ENCODE measurements around the gene NLRP1. TPM values are rescaled to one million over a fixed set of nuclear protein-coding genes. Genes with fewer than 3 reads are reported as not detected.

NLRP1 gene
- 7.7 TPM for polyA plus RNA-seq (2012; ENCODE audit: insufficient read length, low read depth)

DNA sequence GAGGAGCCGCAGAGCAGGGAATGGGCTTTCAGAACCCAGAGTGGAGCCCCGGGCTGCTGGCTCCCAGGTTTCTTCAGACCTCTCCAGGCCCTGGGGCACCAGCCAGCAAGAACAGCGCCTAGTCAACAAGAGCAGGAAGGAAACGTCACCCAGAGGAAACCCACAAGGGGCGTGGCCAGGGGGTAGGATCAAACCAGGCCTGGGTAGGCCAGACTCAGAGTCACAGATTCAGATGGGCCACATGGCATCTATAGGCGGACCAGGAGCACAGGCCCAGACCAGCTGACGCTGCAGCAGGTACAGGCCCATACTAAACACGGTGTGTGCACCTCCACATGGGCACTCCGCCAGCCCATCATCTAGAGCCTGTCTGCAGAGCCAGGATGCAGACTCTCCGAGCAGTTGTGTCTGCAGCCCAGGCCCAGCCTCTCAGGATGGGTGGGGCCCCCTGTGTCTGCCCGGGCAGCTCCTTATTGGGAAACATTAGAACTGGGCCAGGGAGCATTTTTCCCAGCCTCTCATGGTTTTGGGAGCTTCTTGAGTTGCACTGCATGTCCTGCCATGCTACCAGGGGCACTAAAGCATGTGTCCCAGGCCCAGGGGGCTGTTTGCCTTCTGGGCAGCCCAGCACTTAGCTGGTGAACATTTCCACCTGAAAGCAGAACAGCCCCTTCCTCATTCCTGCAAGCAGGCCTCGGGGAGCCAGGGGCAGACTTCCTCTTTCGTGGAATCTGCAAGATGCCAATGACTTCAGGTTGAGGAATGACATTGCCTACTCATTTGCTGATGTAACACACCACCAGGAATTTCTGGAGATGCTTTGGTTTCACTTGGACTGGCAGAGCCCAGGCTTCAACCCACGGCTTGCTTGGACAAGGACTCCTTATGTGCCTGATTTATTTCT, at the start of gene NLRP1:
Gene NLRP1 (minus strand): TSS at position 127 of the 904 bp plus-strand sequence. CDS start 552 bp downstream, outside the sequence.
- TF ChIP-seq SIN3A (IDR thresholded peaks at IDR 0.05; ENCODE audit: borderline replicate concordance, insufficient read depth, low read length) = no peak
- TF ChIP-seq TAF1 (IDR thresholded peaks at IDR 0.05; ENCODE audit: borderline replicate concordance, insufficient read depth, low read length) = no peak
- TF ChIP-seq REST (IDR thresholded peaks at IDR 0.05; ENCODE audit: insufficient read depth in 1 of 2, low read depth in 2 of 2, low read length in 2 of 2) = no peak
- no peak for TF ChIP-seq POLR2AphosphoS5 (IDR thresholded peaks at IDR 0.05; ENCODE audit: low read depth, low read length)
- TF ChIP-seq FOXP2 (optimal IDR thresholded peaks at IDR 0.05; ENCODE audit: borderline replicate concordance, extremely low read depth, extremely low read length, insufficient read depth) = peak; percentile 93

DNA sequence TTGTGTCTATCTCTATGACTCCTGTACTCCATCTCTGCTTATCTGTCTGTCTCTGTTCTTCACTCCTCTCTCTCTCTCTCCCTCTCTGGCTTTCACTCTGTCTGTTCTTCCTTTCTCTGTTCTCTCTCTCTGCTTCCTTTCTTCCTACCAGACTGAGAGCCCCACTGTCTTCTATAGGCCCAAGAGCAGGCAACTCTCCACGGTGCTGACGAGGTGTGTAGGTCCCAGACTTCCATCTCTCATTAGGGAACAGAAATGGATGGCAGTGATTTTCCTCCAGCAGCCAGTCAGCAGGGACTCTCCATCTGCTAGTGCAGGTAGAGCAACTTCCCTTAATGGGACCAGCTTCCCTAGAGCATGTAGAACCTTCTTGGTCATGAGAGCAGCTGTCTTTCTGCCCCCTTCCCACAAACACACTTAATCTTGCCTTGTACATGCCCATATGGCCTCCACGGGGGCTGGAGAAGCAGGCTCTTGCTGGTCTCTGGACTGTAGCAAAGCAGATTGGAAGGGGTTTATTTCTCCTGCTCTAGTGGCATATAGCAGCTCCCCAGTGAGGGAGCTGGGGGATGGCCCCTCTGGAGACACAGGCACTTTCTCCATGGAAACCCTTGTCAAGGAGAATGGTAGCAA, 47.8 kb upstream of the NLRP1 start:
- TF ChIP-seq REST (IDR thresholded peaks at IDR 0.05; ENCODE audit: insufficient read depth in 1 of 2, low read depth in 2 of 2, low read length in 2 of 2) = peak; percentile 76 to 89
- TF ChIP-seq TAF1 (IDR thresholded peaks at IDR 0.05; ENCODE audit: borderline replicate concordance, insufficient read depth, low read length) = no peak
- TF ChIP-seq SIN3A (IDR thresholded peaks at IDR 0.05; ENCODE audit: borderline replicate concordance, insufficient read depth, low read length) = no peak

- no peak for TF ChIP-seq POLR2AphosphoS5 (IDR thresholded peaks at IDR 0.05; ENCODE audit: low read depth, low read length)
- no peak for TF ChIP-seq TAF1 (IDR thresholded peaks at IDR 0.05; ENCODE audit: borderline replicate concordance, insufficient read depth, low read length)
- no peak for TF ChIP-seq REST (IDR thresholded peaks at IDR 0.05; ENCODE audit: insufficient read depth in 1 of 2, low read depth in 2 of 2, low read length in 2 of 2)
- TF ChIP-seq SIN3A (IDR thresholded peaks at IDR 0.05; ENCODE audit: borderline replicate concordance, insufficient read depth, low read length) = no peak
- TF ChIP-seq FOXP2 (optimal IDR thresholded peaks at IDR 0.05; ENCODE audit: borderline replicate concordance, extremely low read depth, extremely low read length, insufficient read depth) = no peak
Measured at GRCh38 chr17:5630434-5630833, 46.1 kb upstream of the NLRP1 start.

GRCh38 chr17:5629128-5629527, 44.8 kb upstream of the NLRP1 start:
- TF ChIP-seq TAF1 (IDR thresholded peaks at IDR 0.05; ENCODE audit: borderline replicate concordance, insufficient read depth, low read length) (no peak), FOXP2 (optimal IDR thresholded peaks at IDR 0.05; ENCODE audit: borderline replicate concordance, extremely low read depth, extremely low read length, insufficient read depth) (no peak), POLR2AphosphoS5 (IDR thresholded peaks at IDR 0.05; ENCODE audit: low read depth, low read length) (no peak), SIN3A (IDR thresholded peaks at IDR 0.05; ENCODE audit: borderline replicate concordance, insufficient read depth, low read length) (no peak), REST (IDR thresholded peaks at IDR 0.05; ENCODE audit: insufficient read depth in 1 of 2, low read depth in 2 of 2, low read length in 2 of 2) (no peak)
